Endodermal cell (in vitro differentiated cells): Measurements from ENCODE around the gene NAV2. TPM values are rescaled to one million over a fixed set of nuclear protein-coding genes. Genes with fewer than 3 reads are reported as not detected.

Experiments
- DNase-seq: peaks from one replicate; pipeline ENCODE4 v3.0.0-alpha.2; 2017
- H3K27ac ChIP-seq: 2 replicates; pipeline ENCODE4 v1.5.1; 2013; ENCODE audit warnings: mild to moderate bottlenecking, low read depth, low read length, moderate library complexity
- H3K27me3 ChIP-seq: 2 replicates; pipeline ENCODE4 v1.6.1; 2013; ENCODE audit warnings: mild to moderate bottlenecking, low read length, moderate library complexity; ENCODE audit not compliant: insufficient read depth, control insufficient read depth, poor library complexity, severe bottlenecking
- H3K36me3 ChIP-seq: 2 replicates; pipeline ENCODE4 v1.7.0; 2013; ENCODE audit warnings: mild to moderate bottlenecking, low read length, moderate library complexity; ENCODE audit not compliant: control insufficient read depth, insufficient read depth
- H3K4me1 ChIP-seq: one replicate; pipeline ENCODE4 v1.7.0; 2013; ENCODE audit warnings: low read length; ENCODE audit not compliant: control insufficient read depth, insufficient read depth
- H3K4me3 ChIP-seq: 2 replicates; pipeline ENCODE4 v1.5.1; 2013; ENCODE audit warnings: mild to moderate bottlenecking, low read length, moderate library complexity
- H3K9ac ChIP-seq: 2 replicates; pipeline ENCODE4 v1.6.1; 2013; ENCODE audit warnings: mild to moderate bottlenecking, low read length, moderate library complexity; ENCODE audit not compliant: poor library complexity, severe bottlenecking; ENCODE audit errors: extremely low read depth
- H3K9me3 ChIP-seq: 2 replicates; pipeline ENCODE4 v1.6.1; 2013; ENCODE audit warnings: mild to moderate bottlenecking, low read length, moderate library complexity; ENCODE audit not compliant: control insufficient read depth
- H3K27ac Mint-ChIP-seq: 2 replicates; pipeline ENCODE4 v1.8.0; 2020; ENCODE audit warnings: mixed read lengths
- H3K27me3 Mint-ChIP-seq: 2 replicates; pipeline ENCODE4 v1.8.0; 2021; ENCODE audit warnings: mild to moderate bottlenecking, mixed read lengths; ENCODE audit not compliant: insufficient read depth
- H3K36me3 Mint-ChIP-seq: 2 replicates; pipeline ENCODE4 v1.8.0; 2020; ENCODE audit warnings: low read depth, mixed read lengths
- H3K4me1 Mint-ChIP-seq: 2 replicates; pipeline ENCODE4 v1.8.0; 2020; ENCODE audit warnings: mixed read lengths
- H3K4me3 Mint-ChIP-seq: 2 replicates; pipeline ENCODE4 v1.8.0; 2020; ENCODE audit warnings: mild to moderate bottlenecking, moderate library complexity, mixed read lengths
- H3K9me3 Mint-ChIP-seq: 2 replicates; pipeline ENCODE4 v1.8.0; 2020; ENCODE audit warnings: mild to moderate bottlenecking, mixed read lengths
- WGBS, 2 experiments: methylation state at CpG; one replicate each; pipeline versions ENCODE4 v1.1.5 to v1.1.7; 2013; ENCODE audit warnings: missing lambda C conversion rate in 2 of 2, mixed read lengths in 1 of 2; ENCODE audit not compliant: insufficient coverage in 1 of 2, insufficient read length in 1 of 2; 5-methylcytosine and 5-hydroxymethylcytosine counted together
- total RNA-seq, 2 donors: library from RNA; stranded (reverse); fragmentation: NEBNext Ultra II Directional in 1 of 2; extraction: Animal tissue kit (Norgen Biotek cat#: 25700) in 1 of 2; gene quantifications; 2 replicates in 1 of 2; 3 replicates in 1 of 2; pipeline ENCODE4 v1.2.1, GENCODE V29; 2021
- TF ChIP-seq, protein P1 (sequence below): fragments of 200-600 bp; sonication (generic); conservative IDR thresholded peaks from 2 replicates; pipeline ENCODE4 v1.5.0; 2021; ENCODE audit warnings: antibody characterized with exemption, mild to moderate bottlenecking

NAV2 gene
- total RNA-seq, 2 donors from 2014 or later: 37.1 to 42.4 TPM

DNA sequence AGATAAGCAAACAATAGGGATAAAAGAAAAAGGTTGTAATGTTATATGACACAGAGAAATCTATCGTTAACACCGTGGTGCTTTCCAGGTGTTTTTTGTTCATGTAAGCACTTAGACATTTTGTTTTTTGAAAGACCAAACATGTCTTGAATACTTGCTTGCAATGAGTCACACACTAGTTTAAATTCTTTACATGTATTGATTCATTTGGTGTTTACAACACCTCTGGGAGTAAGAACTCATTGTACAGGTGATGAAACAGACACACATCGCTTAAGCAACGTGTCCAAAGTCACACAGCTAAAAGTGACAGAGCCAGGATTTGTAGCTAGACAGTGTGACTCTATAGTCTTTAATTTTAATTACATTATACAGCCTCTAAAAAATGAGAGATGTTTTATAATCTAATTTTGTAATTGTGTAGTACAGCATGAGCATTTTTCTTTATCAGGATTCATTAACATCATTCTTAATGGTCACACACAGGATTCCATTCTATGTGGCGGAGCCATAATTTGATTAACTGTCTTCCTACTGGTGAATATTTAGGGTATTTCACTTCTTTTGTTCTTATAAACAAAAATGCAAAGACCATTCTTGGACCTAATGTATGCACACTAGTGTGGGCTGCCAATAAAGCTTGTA lies 298.8 kb downstream of the NAV2 start:
- TF ChIP-seq, protein P1, sequence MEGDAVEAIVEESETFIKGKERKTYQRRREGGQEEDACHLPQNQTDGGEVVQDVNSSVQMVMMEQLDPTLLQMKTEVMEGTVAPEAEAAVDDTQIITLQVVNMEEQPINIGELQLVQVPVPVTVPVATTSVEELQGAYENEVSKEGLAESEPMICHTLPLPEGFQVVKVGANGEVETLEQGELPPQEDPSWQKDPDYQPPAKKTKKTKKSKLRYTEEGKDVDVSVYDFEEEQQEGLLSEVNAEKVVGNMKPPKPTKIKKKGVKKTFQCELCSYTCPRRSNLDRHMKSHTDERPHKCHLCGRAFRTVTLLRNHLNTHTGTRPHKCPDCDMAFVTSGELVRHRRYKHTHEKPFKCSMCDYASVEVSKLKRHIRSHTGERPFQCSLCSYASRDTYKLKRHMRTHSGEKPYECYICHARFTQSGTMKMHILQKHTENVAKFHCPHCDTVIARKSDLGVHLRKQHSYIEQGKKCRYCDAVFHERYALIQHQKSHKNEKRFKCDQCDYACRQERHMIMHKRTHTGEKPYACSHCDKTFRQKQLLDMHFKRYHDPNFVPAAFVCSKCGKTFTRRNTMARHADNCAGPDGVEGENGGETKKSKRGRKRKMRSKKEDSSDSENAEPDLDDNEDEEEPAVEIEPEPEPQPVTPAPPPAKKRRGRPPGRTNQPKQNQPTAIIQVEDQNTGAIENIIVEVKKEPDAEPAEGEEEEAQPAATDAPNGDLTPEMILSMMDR: no peak
- no peak for DNase-seq
- no peaks in the 10 kb centered on the region for H3K36me3 ChIP-seq
- no peaks in the 10 kb centered on the region for H3K4me1 ChIP-seq
- no peaks in the 10 kb centered on the region for H3K27me3 Mint-ChIP-seq
- no peak overlapping the region for H3K4me3 Mint-ChIP-seq
- no peak overlapping the region for H3K9ac ChIP-seq
- no peak overlapping the region for H3K27ac Mint-ChIP-seq
- H3K27me3 ChIP-seq: no peaks in the 10 kb centered on the region
- H3K4me1 Mint-ChIP-seq: peaks cover 12% of the 10 kb centered on the region
- H3K9me3 Mint-ChIP-seq: no peaks in the 10 kb centered on the region
- H3K27ac ChIP-seq: no peak overlapping the region
- H3K4me3 ChIP-seq: no peak overlapping the region
- no peaks in the 10 kb centered on the region for H3K36me3 Mint-ChIP-seq
- no peaks in the 10 kb centered on the region for H3K9me3 ChIP-seq
- 96% methylated on average over 5 of the region's 5 CpGs for WGBS, 2 experiments

DNA sequence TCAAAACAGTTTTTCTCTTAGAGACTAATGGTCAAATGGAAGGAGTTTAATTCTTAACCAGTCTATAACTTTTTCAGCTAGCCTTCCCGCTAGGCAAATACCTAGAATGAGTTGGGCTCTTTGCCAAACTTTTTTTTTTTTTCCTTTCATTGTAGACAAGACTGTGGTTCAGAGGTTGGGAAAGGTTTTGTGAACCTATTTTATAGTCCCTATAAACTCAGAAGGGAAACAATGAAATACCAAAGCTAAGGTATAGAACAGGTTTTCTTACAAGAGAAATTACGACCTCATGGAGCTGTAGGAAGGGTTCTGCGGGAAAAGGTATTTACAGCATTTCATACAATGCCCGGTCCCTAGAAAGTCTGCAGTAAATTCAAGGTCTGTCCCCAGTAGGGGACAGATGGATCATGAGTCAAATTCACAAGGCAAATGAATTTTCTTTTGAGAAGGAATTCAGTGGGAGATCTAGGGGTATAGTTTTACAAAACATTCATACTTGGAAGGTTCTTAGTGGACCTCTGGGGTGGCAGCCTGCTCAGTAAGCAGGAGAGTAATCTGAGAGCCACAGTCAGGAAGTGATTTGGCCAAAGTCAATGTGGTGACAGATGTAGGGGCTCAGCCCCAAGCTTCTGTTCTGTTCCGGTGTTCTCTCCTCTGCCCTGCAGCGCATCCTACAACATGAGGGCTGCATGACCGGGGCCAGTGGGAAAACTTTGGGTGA lies 300.9 kb downstream of the NAV2 start:
- Histone ChIP-seq H3K9ac (no peak overlapping the region), H3K36me3 (no peaks in the 10 kb centered on the region), H3K27ac (no peak overlapping the region), H3K9me3 (no peaks in the 10 kb centered on the region), H3K27me3 (no peaks in the 10 kb centered on the region), H3K4me1 (no peaks in the 10 kb centered on the region), H3K4me3 (no peak overlapping the region)
- TF ChIP-seq, protein P1: no peak
- Mint-ChIP-seq H3K9me3 (no peaks in the 10 kb centered on the region), H3K36me3 (no peaks in the 10 kb centered on the region), H3K27ac (no peak overlapping the region), H3K4me1 (peaks cover 19% of the 10 kb centered on the region), H3K27me3 (no peaks in the 10 kb centered on the region), H3K4me3 (no peak overlapping the region)
- 87 to 95% methylated on average over 3 to 7 of the region's 7 CpGs for WGBS, 2 experiments
- no peak for DNase-seq

DNA sequence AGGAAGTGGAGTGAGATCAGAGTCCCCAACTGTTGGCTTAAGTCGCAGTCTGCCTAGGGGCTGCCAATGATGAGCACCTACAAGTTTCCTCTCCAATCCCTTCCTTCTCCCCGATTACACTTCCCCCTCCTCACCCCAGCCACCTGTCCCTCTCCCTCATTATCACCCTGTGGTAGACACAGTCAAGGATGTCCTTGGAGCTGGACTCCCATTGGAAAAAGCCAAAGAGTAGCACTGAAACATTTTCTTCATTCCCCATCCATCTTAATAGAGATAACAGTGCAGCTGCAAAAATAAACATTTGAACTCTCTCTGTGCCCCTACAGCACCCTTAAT lies 301.4 kb downstream of the NAV2 start:
- no peak for DNase-seq
- Histone ChIP-seq H3K9ac (no peak overlapping the region), H3K27me3 (no peaks in the 10 kb centered on the region), H3K4me3 (no peak overlapping the region), H3K9me3 (no peaks in the 10 kb centered on the region), H3K36me3 (no peaks in the 10 kb centered on the region), H3K27ac (no peak overlapping the region), H3K4me1 (no peaks in the 10 kb centered on the region)
- Mint-ChIP-seq H3K9me3 (no peaks in the 10 kb centered on the region), H3K4me1 (peaks cover 19% of the 10 kb centered on the region), H3K27ac (no peak overlapping the region), H3K4me3 (no peak overlapping the region), H3K36me3 (no peaks in the 10 kb centered on the region), H3K27me3 (no peaks in the 10 kb centered on the region)
- 42 to 45% methylated on average over 2 of the region's 2 CpGs for WGBS, 2 experiments
- TF ChIP-seq, protein P1: no peak
